ENCODE results near the gene STT3B. TPM values are rescaled to one million over a fixed set of nuclear protein-coding genes. Genes with fewer than 3 reads are reported as not detected.

The STT3B gene
- total and polyA plus RNA-seq, 2 of the 4 experiments (the other 2 are of a cell fraction) = 45.5 to 86.4 TPM

DNA sequence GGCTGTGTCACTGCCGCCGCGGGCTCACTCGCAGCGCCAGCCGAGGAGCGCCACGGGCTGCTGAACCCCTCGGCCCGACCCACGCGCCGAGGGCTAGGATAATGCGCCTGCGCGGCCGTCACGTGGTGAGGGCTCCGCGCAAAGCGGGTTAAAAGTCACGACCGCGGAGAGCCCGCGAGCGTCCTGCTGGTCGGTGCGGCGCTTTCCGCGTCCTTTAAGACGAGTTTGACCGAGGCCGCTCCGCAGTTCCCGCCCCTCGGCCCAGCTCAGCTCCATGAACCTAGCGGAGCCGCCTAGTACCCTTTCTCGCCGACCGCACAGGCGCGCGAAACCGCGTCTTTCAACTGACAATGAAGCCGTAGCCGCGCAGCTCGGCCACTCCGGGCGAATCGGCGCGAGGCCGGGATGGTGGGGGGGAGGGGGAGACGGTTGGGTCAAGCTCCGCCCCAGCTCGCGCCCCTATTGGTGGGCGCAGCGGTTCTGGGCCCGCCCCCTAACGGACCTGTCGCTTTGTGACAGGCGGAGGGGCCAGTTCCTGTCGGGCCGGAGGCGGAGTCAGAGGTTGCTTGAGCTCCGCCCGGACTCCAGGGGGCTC is 636 bp upstream of the STT3B start:
- H4K8ac ChIP-seq (ENCODE audit: low read depth in 2 of 2, low read length in 2 of 2) = peak overlapping the region; percentile 23 to 75; a peak in 3 of 4 replicates
- no peaks in the 10 kb centered on the region for H3K4me1 ChIP-seq (ENCODE audit: control insufficient read depth, insufficient read depth, low read length)
- peak; percentile 93 for ATAC-seq (ENCODE audit: low read depth)
- peak overlapping the region; percentile 75 for H2BK120ac ChIP-seq (ENCODE audit: low read depth, low read length)
- peak overlapping the region; percentile 74 for H3K23ac ChIP-seq (ENCODE audit: low read depth, low read length)
- H3K79me1 ChIP-seq (ENCODE audit: low read depth in 1 of 2, low read length in 2 of 2) = peaks cover 3 to 13% of the 10 kb centered on the region in 2 experiments; a peak in 2 of 4 replicates
- H3K27ac ChIP-seq (ENCODE audit: insufficient read depth, low read length) = peak overlapping the region; percentile 95
- peak; percentile 98 for DNase-seq
- peak overlapping the region; percentile 45; the same call in 1 of the 2 replicates for H2BK20ac ChIP-seq (ENCODE audit: low read depth, low read length)
- H3K4ac ChIP-seq (ENCODE audit: low read depth, low read length) = peak overlapping the region; percentile 90
- in situ Hi-C loops (cut with MboI; ENCODE audit: low sequenced_read_pairs) = no loop called here
- ChIA-PET POLR2A (ENCODE audit: unreplicated experiment) (interaction anchor here (0.6 to 1.0 kb wide), 4 partner anchors 14 to 332 kb away, joined by 3 to 6 read pairs (median 4); no protein-coding TSS in a partner anchor), CTCF (interaction anchor here (0.7 to 1.3 kb wide), 2 partner anchors 19 to 598 kb away, joined by 3 read pairs; no protein-coding TSS in a partner anchor)
- no peaks in the 10 kb centered on the region for H3K9me3 ChIP-seq (ENCODE audit: control insufficient read depth, insufficient read depth, low read length)
- dilution Hi-C loops (cut with HindIII; ENCODE audit: low sequenced_read_pairs, unreplicated experiment) = no loop called here
- peak overlapping the region; percentile 74 for H3K4me2 ChIP-seq (ENCODE audit: low read depth, low read length)
- peaks cover 20% of the 10 kb centered on the region for H4K20me1 ChIP-seq (ENCODE audit: insufficient read depth, low read length)
- peak overlapping the region; percentile 84 for H3K9ac ChIP-seq (ENCODE audit: low read depth, low read length)
- peak overlapping the region; percentile 77 for H3K4me3 ChIP-seq (ENCODE audit: insufficient read depth, low read depth, low read length)
- peak overlapping the region; percentile 96 for H2AFZ ChIP-seq (replicated peaks; ENCODE audit: low read length, poor library complexity)
- peak overlapping the region; percentile 46 for H4K5ac ChIP-seq (ENCODE audit: low read depth, low read length)
- TF ChIP-seq RCOR1 (IDR thresholded peaks at IDR 0.05; ENCODE audit: insufficient replicate concordance, low read length) (no peak), SMC3 (IDR thresholded peaks at IDR 0.05; ENCODE audit: low read depth, low read length) (no peak), MXI1 (IDR thresholded peaks at IDR 0.05; ENCODE audit: borderline replicate concordance, low read depth, low read length) (peak; percentile 65), RAD21 (IDR thresholded peaks at IDR 0.05; ENCODE audit: low read length) (no peak), POLR2A (IDR thresholded peaks at IDR 0.05; ENCODE audit: low read depth, low read length) (peak; percentile 70; the same call in 1 of the 2 replicates)
- TF ChIP-seq, protein P1, sequence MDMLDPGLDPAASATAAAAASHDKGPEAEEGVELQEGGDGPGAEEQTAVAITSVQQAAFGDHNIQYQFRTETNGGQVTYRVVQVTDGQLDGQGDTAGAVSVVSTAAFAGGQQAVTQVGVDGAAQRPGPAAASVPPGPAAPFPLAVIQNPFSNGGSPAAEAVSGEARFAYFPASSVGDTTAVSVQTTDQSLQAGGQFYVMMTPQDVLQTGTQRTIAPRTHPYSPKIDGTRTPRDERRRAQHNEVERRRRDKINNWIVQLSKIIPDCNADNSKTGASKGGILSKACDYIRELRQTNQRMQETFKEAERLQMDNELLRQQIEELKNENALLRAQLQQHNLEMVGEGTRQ (IDR thresholded peaks at IDR 0.05; ENCODE audit: low read depth, low read length) = peak; percentile 97
- H2AK9ac ChIP-seq (replicated peaks; ENCODE audit: low read depth, low read length, poor library complexity) = peak overlapping the region; percentile 50
- H2BK15ac ChIP-seq (ENCODE audit: low read depth, low read length) = peak overlapping the region; percentile 6; the same call in 1 of the 3 replicates
- peak overlapping the region; percentile 54; the same call in 1 of the 2 replicates for H2AK5ac ChIP-seq (ENCODE audit: low read depth, low read length)
- intact Hi-C loops (cut with micrococcal nuclease) = loop anchor here (1.0 to 10.0 kb wide), 5 partner anchors 235 to 760 kb away; no protein-coding TSS in a partner anchor
- H3K9me1 ChIP-seq (ENCODE audit: insufficient read depth, low read length) = no peaks in the 10 kb centered on the region
- no peaks in the 10 kb centered on the region for H3K27me3 ChIP-seq (ENCODE audit: control insufficient read depth, insufficient read depth, low read length)
- peak overlapping the region; percentile 93 for H3K14ac ChIP-seq (replicated peaks; ENCODE audit: low read depth, low read length)
- peak overlapping the region; percentile 92 for H2BK5ac ChIP-seq (ENCODE audit: low read depth, low read length, poor library complexity, severe bottlenecking)
- peak overlapping the region; percentile 80 for H3K56ac ChIP-seq (ENCODE audit: extremely low read depth, insufficient read depth, low read length)
- peak overlapping the region; percentile 74; the same call in 1 of the 2 replicates for H4K91ac ChIP-seq (ENCODE audit: insufficient read depth, low read depth, low read length)
- peak overlapping the region; percentile 39 for H3K18ac ChIP-seq (ENCODE audit: low read depth, low read length)
- no peaks in the 10 kb centered on the region for H3K36me3 ChIP-seq (ENCODE audit: control insufficient read depth, insufficient read depth, low read length)
- BruUV-seq (replicated peaks) = no TSS peak
- 0% methylated on average over 20 of the region's 73 CpGs; no CpG with 5 or more reads in 1 of the 2 experiments for WGBS, 2 experiments (ENCODE audit: extremely low coverage in 2 of 2, insufficient read length in 1 of 2)
